ENCODE measurements around the gene MLXIP.
"Not testable (repeated sequence)": the region's sequence is repeated elsewhere in the genome, so short reads cannot be mapped to it uniquely, and the experiment has no call there.

MLXIP gene

GRCh38 chr12:122054842-122055520 is 23.6 kb upstream of the MLXIP start:
- no peak for DNase-seq

GRCh38 chr12:122056406-122056805 is 22.1 kb upstream of the MLXIP start:
- DNase-seq, result not testable (repeated sequence)

GRCh38 chr12:122057007-122057735 is 21.4 kb upstream of the MLXIP start:
- no peak for DNase-seq

- no peak for DNase-seq
Measured at GRCh38 chr12:122057769-122058168, 20.8 kb upstream of the MLXIP start.

- no peak for DNase-seq
Measured at GRCh38 chr12:122058549-122059149, 19.9 kb upstream of the MLXIP start.

GRCh38 chr12:122059203-122059960 is 19.2 kb upstream of the MLXIP start:
- no peak for DNase-seq

- no peak for DNase-seq
Measured at GRCh38 chr12:122060081-122060501, 18.5 kb upstream of the MLXIP start.

GRCh38 chr12:122061253-122061652 is 17.3 kb upstream of the MLXIP start:
- DNase-seq, result no peak

- DNase-seq, result no peak
Measured at GRCh38 chr12:122062832-122063693, 15.5 kb upstream of the MLXIP start.

- no peak for DNase-seq
Measured at GRCh38 chr12:122063694-122064024, 14.9 kb upstream of the MLXIP start.

GRCh38 chr12:122064025-122064777 is 14.4 kb upstream of the MLXIP start:
- DNase-seq, result no peak

GRCh38 chr12:122064780-122065588 is 13.6 kb upstream of the MLXIP start:
- no peak for DNase-seq

GRCh38 chr12:122067548-122067947 is 11.0 kb upstream of the MLXIP start:
- DNase-seq, result no peak

GRCh38 chr12:122067966-122068365 is 10.6 kb upstream of the MLXIP start:
- DNase-seq, result peak; percentile 48

GRCh38 chr12:122072031-122072970 is 6.3 kb upstream of the MLXIP start:
- DNase-seq, result no peak

GRCh38 chr12:122073815-122074214 is 4.7 kb upstream of the MLXIP start:
- no peak for DNase-seq

- DNase-seq, result no peak
Measured at GRCh38 chr12:122076743-122077495, 1.6 kb upstream of the MLXIP start.

- DNase-seq, result no peak
Measured at GRCh38 chr12:122079033-122079531, 526 bp downstream of the MLXIP start.
